IMR-90 (cell line): Measurements from ENCODE around the gene MT1H. TPM values are rescaled to one million over a fixed set of nuclear protein-coding genes. Genes with fewer than 3 reads are reported as not detected.

Experiments used
- ATAC-seq: fragments of 200-7000 bp; cut with Tn5 transposase; 2 replicates; pipeline ENCODE4 v1.9.1; 2020; ENCODE audit warnings: low read depth, mild to moderate bottlenecking, moderate library complexity
- BruUV-seq: library from RNA; stranded (reverse); fragments of 400-500 nt; replicated peaks from 2 replicates; lab custom pipeline; 2021; lab: Mats Ljungman, UMichigan
- CTCF ChIA-PET: fragments of 300-600 bp; formaldehyde crosslinking; extraction: SDS; loops from one replicate; lab custom pipeline; 2021; ENCODE audit warnings: antibody characterized with exemption; lab: Yijun Ruan, JAX
- POLR2A ChIA-PET: fragments of 300-600 bp; sonication (Branson Sonifier 250); formaldehyde crosslinking; loops from one replicate; lab custom pipeline; 2022; ENCODE audit warnings: antibody characterized with exemption; ENCODE audit not compliant: unreplicated experiment; lab: Charles Lee
- DNase-seq: peaks from one replicate; pipeline ENCODE4 v3.0.0; 2013
- H2AFZ ChIP-seq: replicated peaks from 2 replicates; pipeline ENCODE3; 2013; ENCODE audit warnings: low read length, mild to moderate bottlenecking; ENCODE audit not compliant: poor library complexity
- H2AK5ac ChIP-seq: 2 replicates; pipeline ENCODE4 v1.6.1; 2013; ENCODE audit warnings: low read depth, low read length, inconsistent platforms
- H2AK9ac ChIP-seq: replicated peaks from 2 replicates; pipeline ENCODE3; 2013; ENCODE audit warnings: mild to moderate bottlenecking, low read depth, low read length, moderate library complexity; ENCODE audit not compliant: poor library complexity
- H2BK120ac ChIP-seq: 2 replicates; pipeline ENCODE4 v1.6.1; 2013; ENCODE audit warnings: low read depth, low read length, inconsistent platforms
- H2BK15ac ChIP-seq: 3 replicates; pipeline ENCODE4 v1.6.1; 2013; ENCODE audit warnings: low read depth, low read length, inconsistent platforms
- H2BK20ac ChIP-seq: 2 replicates; pipeline ENCODE4 v1.6.1; 2013; ENCODE audit warnings: low read depth, mild to moderate bottlenecking, inconsistent platforms, low read length, moderate library complexity
- H2BK5ac ChIP-seq: 2 replicates; pipeline ENCODE4 v1.6.1; 2013; ENCODE audit warnings: mild to moderate bottlenecking, low read depth, low read length, inconsistent platforms; ENCODE audit not compliant: poor library complexity, severe bottlenecking
- H3K14ac ChIP-seq: replicated peaks from 2 replicates; pipeline ENCODE4 v1.6.1; 2013; ENCODE audit warnings: low read depth, low read length, inconsistent platforms
- H3K18ac ChIP-seq: 2 replicates; pipeline ENCODE4 v1.6.1; 2013; ENCODE audit warnings: low read depth, low read length, control low read depth
- H3K23ac ChIP-seq: 2 replicates; pipeline ENCODE4 v1.6.1; 2013; ENCODE audit warnings: low read depth, low read length, inconsistent platforms
- H3K27ac ChIP-seq: 2 replicates; pipeline ENCODE4 v1.5.1; 2013; ENCODE audit warnings: mild to moderate bottlenecking, control low read depth, low read length; ENCODE audit not compliant: insufficient read depth
- H3K27me3 ChIP-seq: 2 replicates; pipeline ENCODE4 v1.6.1; 2013; ENCODE audit warnings: low read length; ENCODE audit not compliant: control insufficient read depth, insufficient read depth
- H3K36me3 ChIP-seq: 2 replicates; pipeline ENCODE4 v1.6.1; 2013; ENCODE audit warnings: low read length, mixed read lengths; ENCODE audit not compliant: control insufficient read depth, insufficient read depth
- H3K4ac ChIP-seq: 2 replicates; pipeline ENCODE4 v1.6.1; 2013; ENCODE audit warnings: low read depth, low read length, inconsistent platforms
- H3K4me1 ChIP-seq: 2 replicates; pipeline ENCODE4 v1.6.1; 2013; ENCODE audit warnings: low read length, mixed read lengths; ENCODE audit not compliant: control insufficient read depth, insufficient read depth
- H3K4me2 ChIP-seq: 2 replicates; pipeline ENCODE4 v1.6.1; 2013; ENCODE audit warnings: low read depth, mild to moderate bottlenecking, control low read depth, low read length, moderate library complexity
- H3K4me3 ChIP-seq: 2 replicates; pipeline ENCODE4 v1.5.1; 2013; ENCODE audit warnings: low read depth, mild to moderate bottlenecking, control low read depth, low read length, moderate library complexity; ENCODE audit not compliant: insufficient read depth
- H3K56ac ChIP-seq: 2 replicates; pipeline ENCODE4 v1.6.1; 2013; ENCODE audit warnings: low read length, inconsistent platforms; ENCODE audit not compliant: insufficient read depth; ENCODE audit errors: extremely low read depth
- H3K79me1 ChIP-seq, 2 experiments: 2 replicates each; pipeline ENCODE4 v1.6.1; 2013; ENCODE audit warnings: low read length in 2 of 2, inconsistent platforms in 1 of 2, low read depth in 1 of 2
- H3K9ac ChIP-seq: 2 replicates; pipeline ENCODE4 v1.6.1; 2013; ENCODE audit warnings: low read depth, low read length, control low read depth
- H3K9me1 ChIP-seq: 2 replicates; pipeline ENCODE4 v1.6.1; 2013; ENCODE audit warnings: low read length, inconsistent platforms; ENCODE audit not compliant: insufficient read depth
- H3K9me3 ChIP-seq: 2 replicates; pipeline ENCODE4 v1.6.1; 2013; ENCODE audit warnings: low read length; ENCODE audit not compliant: control insufficient read depth, insufficient read depth
- H4K20me1 ChIP-seq: 2 replicates; pipeline ENCODE4 v1.6.1; 2013; ENCODE audit warnings: low read length, inconsistent platforms; ENCODE audit not compliant: insufficient read depth
- H4K5ac ChIP-seq: 2 replicates; pipeline ENCODE4 v1.6.1; 2013; ENCODE audit warnings: mild to moderate bottlenecking, low read depth, low read length, control low read depth
- H4K8ac ChIP-seq, 2 experiments: 2 replicates each; pipeline ENCODE4 v1.6.1; 2013; ENCODE audit warnings: low read depth in 2 of 2, low read length in 2 of 2, control low read depth in 1 of 2, inconsistent platforms in 1 of 2
- H4K91ac ChIP-seq: 2 replicates; pipeline ENCODE4 v1.6.1; 2013; ENCODE audit warnings: low read depth, low read length, inconsistent platforms; ENCODE audit not compliant: insufficient read depth
- BHLHE40 ChIP-seq: fragments of 150-350 bp; IDR thresholded peaks from 2 replicates; pipeline ENCODE4 v1.6.1; 2016; ENCODE audit warnings: mild to moderate bottlenecking, low read depth, low read length
- CEBPB ChIP-seq: IDR thresholded peaks from 2 replicates; pipeline ENCODE4 v1.6.1; 2012; ENCODE audit warnings: low read depth, low read length, improper control_type of control experiment
- CHD1 ChIP-seq: IDR thresholded peaks from 2 replicates; pipeline ENCODE4 v1.6.1; 2012; ENCODE audit warnings: low read depth, low read length, improper control_type of control experiment
- CTCF ChIP-seq: conservative IDR thresholded peaks from 2 replicates; pipeline ENCODE4 v1.5.1; 2012; ENCODE audit warnings: mild to moderate bottlenecking, low read depth, low read length, improper control_type of control experiment
- FOS ChIP-seq: fragments of 150-350 bp; IDR thresholded peaks from 2 replicates; pipeline ENCODE4 v1.6.1; 2016; ENCODE audit warnings: low read depth, low read length
- MAFK ChIP-seq: IDR thresholded peaks from 2 replicates; pipeline ENCODE4 v1.6.1; 2012; ENCODE audit warnings: low read depth, low read length, improper control_type of control experiment
- MAZ ChIP-seq: IDR thresholded peaks from 2 replicates; pipeline ENCODE4 v1.6.1; 2012; ENCODE audit warnings: low read depth, mild to moderate bottlenecking, low read length, improper control_type of control experiment, moderate library complexity, borderline replicate concordance
- MXI1 ChIP-seq: IDR thresholded peaks from 2 replicates; pipeline ENCODE4 v1.6.1; 2012; ENCODE audit warnings: low read depth, mild to moderate bottlenecking, low read length, moderate library complexity, borderline replicate concordance
- NFE2L2 ChIP-seq: fragments of 150-350 bp; IDR thresholded peaks from 2 replicates; pipeline ENCODE4 v1.6.1; 2016; ENCODE audit warnings: low read depth, mild to moderate bottlenecking, low read length
- POLR2A ChIP-seq: IDR thresholded peaks from 2 replicates; pipeline ENCODE4 v1.6.1; 2012; ENCODE audit warnings: mild to moderate bottlenecking, low read depth, low read length
- RCOR1 ChIP-seq: IDR thresholded peaks from 2 replicates; pipeline ENCODE4 v1.6.1; 2012; ENCODE audit warnings: mild to moderate bottlenecking, low read length, improper control_type of control experiment; ENCODE audit not compliant: insufficient replicate concordance
- SMC3 ChIP-seq: fragments of 150-350 bp; IDR thresholded peaks from 2 replicates; pipeline ENCODE4 v1.6.1; 2016; ENCODE audit warnings: low read depth, mild to moderate bottlenecking, antibody characterized with exemption, low read length, moderate library complexity
- WGBS, 2 experiments: methylation state at CpG; one replicate each; pipeline versions ENCODE4 v1.1.5 to v1.1.7; 2013; ENCODE audit warnings: missing lambda C conversion rate in 2 of 2; ENCODE audit not compliant: insufficient read length in 1 of 2; ENCODE audit errors: extremely low coverage in 2 of 2; 5-methylcytosine and 5-hydroxymethylcytosine counted together
- dilution Hi-C: fragments of 300-500 bp; cut with HindIII; formaldehyde crosslinking; loops from one replicate; pipeline ENCODE4 v1.14.3; 2018; ENCODE audit warnings: low sequenced_read_pairs; ENCODE audit not compliant: unreplicated experiment
- in situ Hi-C: fragments of 300-500 bp; cut with MboI; formaldehyde crosslinking; loops from 3 replicates; pipeline ENCODE4 v1.14.3; 2019; ENCODE audit warnings: low sequenced_read_pairs, inconsistent platforms, mixed read lengths
- intact Hi-C: fragments of 100-400 bp; cut with micrococcal nuclease; formaldehyde crosslinking; loops from 2 replicates; pipeline ENCODE4 v1.10.0; 2022
- polyA plus RNA-seq, 3 experiments: library from polyadenylated mRNA; depleted of rRNA; stranded (reverse); fragments of >200 nt; gene quantifications; 2 replicates each; pipeline ENCODE4 v1.2.3, GENCODE V29; 2012; ENCODE audit warnings: low replicate concordance in 1 of 3
- total RNA-seq: library from RNA; depleted of rRNA; stranded (reverse); fragments of >200 nt; gene quantifications from 2 replicates; pipeline ENCODE4 v1.2.3, GENCODE V29; 2012
- TF ChIP-seq, protein P1 (sequence below): fragments of 150-350 bp; IDR thresholded peaks from 2 replicates; pipeline ENCODE4 v1.6.1; 2017; ENCODE audit warnings: mild to moderate bottlenecking, antibody characterized with exemption, low read length, low read depth
- TF ChIP-seq, protein P2 (sequence below): fragments of 150-350 bp; IDR thresholded peaks from 2 replicates; pipeline ENCODE4 v1.6.1; 2016; ENCODE audit warnings: low read depth, mild to moderate bottlenecking, low read length, moderate library complexity, borderline replicate concordance

Gene MT1H
- total and polyA plus RNA-seq, 2 of the 4 experiments (the other 2 are of a cell fraction), result not detected

DNA sequence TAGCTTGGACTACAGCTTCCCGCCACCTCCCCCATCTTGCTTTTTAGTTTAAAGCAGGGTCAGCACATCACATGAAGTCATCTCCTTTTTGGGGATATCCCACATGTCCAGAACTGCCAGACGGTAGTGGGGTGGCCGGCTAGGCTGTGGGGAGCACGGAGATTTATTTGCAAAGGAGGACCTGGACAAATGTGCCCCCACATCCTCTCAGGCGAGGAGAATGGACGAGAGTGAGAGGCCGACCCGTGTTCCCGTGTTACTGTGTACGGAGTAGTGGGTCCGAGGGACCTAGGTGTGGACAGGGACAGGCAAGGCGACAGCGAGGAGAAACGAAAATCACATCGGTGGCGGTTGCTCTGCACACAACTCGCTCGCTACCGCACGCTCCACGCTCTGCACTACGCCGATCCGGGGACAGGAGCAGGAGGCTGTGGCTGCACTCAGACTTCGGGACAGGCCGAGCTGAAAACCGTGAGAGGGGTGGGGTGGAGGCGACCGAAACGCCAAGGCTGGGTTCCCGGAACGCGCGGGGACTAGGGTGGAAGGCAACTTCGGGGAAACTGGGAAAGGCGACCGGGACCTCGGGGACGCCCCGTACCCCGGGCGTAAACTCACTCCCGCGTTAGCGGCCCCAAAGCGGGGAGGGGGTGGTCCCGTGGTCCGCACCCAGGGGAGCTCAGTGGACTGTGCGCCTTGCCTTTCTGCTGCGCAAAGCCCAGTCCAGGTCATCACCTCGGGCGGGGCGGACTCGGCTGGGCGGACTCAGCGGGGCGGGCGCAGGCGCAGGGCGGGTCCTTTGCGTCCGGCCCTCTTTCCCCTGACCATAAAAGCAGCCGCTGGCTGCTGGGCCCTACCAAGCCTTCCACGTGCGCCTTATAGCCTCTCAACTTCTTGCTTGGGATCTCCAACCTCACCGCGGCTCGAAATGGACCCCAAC is 31.5 kb upstream of the MT1H start, which contains the start of gene MT1A:
Gene MT1A, plus strand, starts transcription at position 853 of the 937 bp plus-strand sequence. Its CDS starts 73 bp downstream, at position 926.
- Histone ChIP-seq H4K20me1 (no peaks in the 10 kb centered on the region), H3K4me2 (peak within 1 kb of the TSS; percentile 63), H3K56ac (no peak within 1 kb of the TSS), H3K27me3 (peaks cover 90% of the 10 kb centered on the region), H2BK120ac (no peak within 1 kb of the TSS), H3K18ac (no peak within 1 kb of the TSS), H3K9me3 (peaks cover 2% of the 10 kb centered on the region; the same call in 1 of the 2 replicates), H2BK15ac (no peak within 1 kb of the TSS), H2BK5ac (no peak within 1 kb of the TSS), H3K79me1 (no peaks in the 10 kb centered on the region), H3K4me3 (peak within 1 kb of the TSS; percentile 36), H2BK20ac (no peak within 1 kb of the TSS), H4K8ac (no peak within 1 kb of the TSS), H3K23ac (peak within 1 kb of the TSS; percentile 90; the same call in 1 of the 2 replicates), H4K91ac (no peak within 1 kb of the TSS), H3K36me3 (no peaks in the 10 kb centered on the region), H3K14ac (no peak within 1 kb of the TSS), H2AK9ac (no peak within 1 kb of the TSS), H3K4me1 (no peaks in the 10 kb centered on the region; the same call in 1 of the 2 replicates), H3K4ac (peak within 1 kb of the TSS; percentile 36; the same call in 1 of the 2 replicates), H4K5ac (no peak within 1 kb of the TSS), H2AFZ (peak within 1 kb of the TSS; percentile 86), H3K27ac (no peak within 1 kb of the TSS), H3K9ac (no peak within 1 kb of the TSS), H2AK5ac (no peak within 1 kb of the TSS), H3K9me1 (no peaks in the 10 kb centered on the region)
- BruUV-seq, result no TSS peak
- CTCF ChIA-PET, result no interaction called here
- in situ Hi-C loops, result no loop called here
- POLR2A ChIA-PET, result no interaction called here
- dilution Hi-C loops, result no loop called here
- WGBS, 2 experiments, result 13% methylated on average over 48 of the region's 68 CpGs; no CpG with 5 or more reads in 1 of the 2 experiments
- peak; percentile 7 for DNase-seq
- intact Hi-C loops, result no loop called here
- ATAC-seq, result peak; percentile 90
- no peak for TF ChIP-seq CHD1
- no peak for TF ChIP-seq CTCF
- no peak for TF ChIP-seq POLR2A
- TF ChIP-seq SMC3, result no peak
- no peak for TF ChIP-seq BHLHE40
- TF ChIP-seq NFE2L2, result no peak
- TF ChIP-seq, protein P1, sequence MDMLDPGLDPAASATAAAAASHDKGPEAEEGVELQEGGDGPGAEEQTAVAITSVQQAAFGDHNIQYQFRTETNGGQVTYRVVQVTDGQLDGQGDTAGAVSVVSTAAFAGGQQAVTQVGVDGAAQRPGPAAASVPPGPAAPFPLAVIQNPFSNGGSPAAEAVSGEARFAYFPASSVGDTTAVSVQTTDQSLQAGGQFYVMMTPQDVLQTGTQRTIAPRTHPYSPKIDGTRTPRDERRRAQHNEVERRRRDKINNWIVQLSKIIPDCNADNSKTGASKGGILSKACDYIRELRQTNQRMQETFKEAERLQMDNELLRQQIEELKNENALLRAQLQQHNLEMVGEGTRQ, result no peak
- TF ChIP-seq MAFK, result no peak
- no peak for TF ChIP-seq MXI1
- TF ChIP-seq MAZ, result no peak
- TF ChIP-seq, protein P2, sequence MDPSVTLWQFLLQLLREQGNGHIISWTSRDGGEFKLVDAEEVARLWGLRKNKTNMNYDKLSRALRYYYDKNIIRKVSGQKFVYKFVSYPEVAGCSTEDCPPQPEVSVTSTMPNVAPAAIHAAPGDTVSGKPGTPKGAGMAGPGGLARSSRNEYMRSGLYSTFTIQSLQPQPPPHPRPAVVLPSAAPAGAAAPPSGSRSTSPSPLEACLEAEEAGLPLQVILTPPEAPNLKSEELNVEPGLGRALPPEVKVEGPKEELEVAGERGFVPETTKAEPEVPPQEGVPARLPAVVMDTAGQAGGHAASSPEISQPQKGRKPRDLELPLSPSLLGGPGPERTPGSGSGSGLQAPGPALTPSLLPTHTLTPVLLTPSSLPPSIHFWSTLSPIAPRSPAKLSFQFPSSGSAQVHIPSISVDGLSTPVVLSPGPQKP, result no peak
- TF ChIP-seq FOS, result no peak
- TF ChIP-seq RCOR1, result no peak
- no peak for TF ChIP-seq CEBPB
